HCT116 (cell line): ENCODE data around the gene LRFN4. TPM values are rescaled to one million over a fixed set of nuclear protein-coding genes. Genes with fewer than 3 reads are reported as not detected.

ENCODE experiments used
- ATAC-seq: fragments of 200-7000 bp; cut with Tn5 transposase; 2 replicates; pipeline ENCODE4 v1.9.1; 2020; ENCODE audit warnings: mild to moderate bottlenecking, moderate library complexity
- BruUV-seq: library from RNA; stranded (reverse); fragments of 400-500 nt; replicated peaks from 2 replicates; lab custom pipeline; 2021; lab: Mats Ljungman, UMichigan
- CTCF ChIA-PET: fragments of 300-600 bp; sonication (Branson Sonifier 250); formaldehyde crosslinking; loops from one replicate; lab custom pipeline; 2021; ENCODE audit warnings: antibody characterized with exemption; lab: Charles Lee
- POLR2A ChIA-PET: fragments of 300-600, 350-600 bp; sonication (Branson Sonifier 250); formaldehyde crosslinking; loops from one replicate; lab custom pipeline; 2021; ENCODE audit warnings: antibody characterized with exemption; lab: Charles Lee
- RAD21 ChIA-PET, 2 experiments: fragments of 300-600 bp; sonication (Branson Sonifier 250); formaldehyde crosslinking; loops; one replicate each; lab custom pipeline; 2023; ENCODE audit warnings: low total read pairs in 2 of 2; ENCODE audit not compliant: uncharacterized antibody in 2 of 2, unreplicated experiment in 2 of 2, low non-redundant PET in 1 of 2; lab: Charles Lee
- DNase-seq: peaks from one replicate; pipeline ENCODE4 v3.0.0-alpha.2; 2010; ENCODE audit warnings: low read depth, low spot score
- H2AFZ ChIP-seq: fragments of 200-600 bp; shearing (Covaris generic), sonication (generic); 2 replicates; pipeline ENCODE4 v1.6.1; 2017; ENCODE audit warnings: low read depth, mixed run types, mixed read lengths, antibody characterized with exemption, low read length; ENCODE audit not compliant: poor library complexity, severe bottlenecking
- H3K27ac ChIP-seq: 2 replicates; pipeline ENCODE4 v1.5.1; 2012; ENCODE audit warnings: low read depth, low read length
- H3K27me3 ChIP-seq: fragments of 200-600 bp; sonication (generic); 2 replicates; pipeline ENCODE4 v1.6.1; 2016; ENCODE audit warnings: mixed run types, low read length, mixed read lengths; ENCODE audit not compliant: insufficient read depth
- H3K36me3 ChIP-seq, 2 experiments: fragments of 200-500 bp in 1 of 2; fragments of 200-600 bp in 1 of 2; sonication (Bioruptor generic) in 1 of 2; sonication (generic) in 1 of 2; 2 replicates each; pipeline versions ENCODE4 v1.5.1 to v1.6.1; 2014 to 2016; ENCODE audit warnings: low read length in 2 of 2, inconsistent platforms in 1 of 2, mixed read lengths in 1 of 2, mixed run types in 1 of 2; ENCODE audit not compliant: insufficient read depth in 2 of 2, control insufficient read depth in 1 of 2
- H3K4me1 ChIP-seq, 2 experiments: fragments of 200-600 bp in 1 of 2; sonication (generic) in 1 of 2; 2 replicates each; pipeline versions ENCODE4 v1.5.1 to v1.6.1; 2012 to 2017; ENCODE audit warnings: low read length in 2 of 2, inconsistent platforms in 1 of 2, mild to moderate bottlenecking in 1 of 2, mixed read lengths in 1 of 2, mixed run types in 1 of 2, moderate library complexity in 1 of 2; ENCODE audit not compliant: insufficient read depth in 2 of 2, control insufficient read depth in 1 of 2
- H3K4me2 ChIP-seq: fragments of 200-600 bp; sonication (generic); 2 replicates; pipeline ENCODE4 v1.6.1; 2017; ENCODE audit warnings: mixed run types, low read length, mixed read lengths
- H3K4me3 ChIP-seq, 2 experiments: fragments of 200-600 bp in 1 of 2; sonication (generic) in 1 of 2; replicated peaks in 1 of 2; 2 replicates each; pipeline ENCODE4 v1.5.1; 2011 to 2016; ENCODE audit warnings: low read length in 2 of 2, control low read depth in 1 of 2, low read depth in 1 of 2, mild to moderate bottlenecking in 1 of 2, mixed read lengths in 1 of 2, mixed run types in 1 of 2
- H3K79me2 ChIP-seq: fragments of 200-600 bp; sonication (generic); 2 replicates; pipeline ENCODE4 v1.6.1; 2017; ENCODE audit warnings: mild to moderate bottlenecking, mixed run types, low read length, moderate library complexity, mixed read lengths; ENCODE audit not compliant: insufficient read depth
- H3K9ac ChIP-seq: fragments of 200-600 bp; sonication (generic); 2 replicates; pipeline ENCODE4 v1.6.1; 2016; ENCODE audit warnings: low read length, mixed read lengths
- H3K9me2 ChIP-seq: fragments of 200-600 bp; sonication (generic), shearing (Covaris generic); 2 replicates; pipeline ENCODE4 v1.6.1; 2017; ENCODE audit warnings: mixed run types, mild to moderate bottlenecking, moderate library complexity; ENCODE audit not compliant: insufficient read depth
- H3K9me3 ChIP-seq, 2 experiments: fragments of 200-500 bp in 1 of 2; fragments of 200-600 bp in 1 of 2; sonication (Bioruptor generic) in 1 of 2; sonication (generic) in 1 of 2; 2 replicates each; pipeline ENCODE4 v1.6.1; 2014 to 2017; ENCODE audit warnings: low read length in 2 of 2, mixed read lengths in 2 of 2, inconsistent platforms in 1 of 2, low read depth in 1 of 2, mild to moderate bottlenecking in 1 of 2, mixed run types in 1 of 2, moderate library complexity in 1 of 2; ENCODE audit not compliant: control insufficient read depth in 1 of 2, insufficient read depth in 1 of 2
- H4K20me1 ChIP-seq: fragments of 200-600 bp; sonication (generic), shearing (Covaris generic); 2 replicates; pipeline ENCODE4 v1.6.1; 2017; ENCODE audit warnings: mixed run types, mild to moderate bottlenecking, moderate library complexity; ENCODE audit not compliant: insufficient read depth
- CBX3 ChIP-seq: IDR thresholded peaks from 2 replicates; pipeline ENCODE4 v1.6.1; 2012; ENCODE audit warnings: low read depth
- CEBPB ChIP-seq: IDR thresholded peaks from 2 replicates; pipeline ENCODE4 v1.6.1; 2012; ENCODE audit warnings: low read depth
- EGR1 ChIP-seq: IDR thresholded peaks from 2 replicates; pipeline ENCODE4 v1.6.1; 2012; ENCODE audit warnings: low read depth
- EZH2phosphoT487 ChIP-seq: fragments of 200-600 bp; IDR thresholded peaks from 2 replicates; pipeline ENCODE4 v1.6.1; 2018; ENCODE audit warnings: antibody characterized with exemption, borderline replicate concordance
- FOSL1 ChIP-seq: IDR thresholded peaks from 2 replicates; pipeline ENCODE4 v1.6.1; 2012; ENCODE audit warnings: low read depth
- JUND ChIP-seq: IDR thresholded peaks from 2 replicates; pipeline ENCODE4 v1.6.1; 2012
- MAX ChIP-seq: IDR thresholded peaks from 2 replicates; pipeline ENCODE4 v1.6.1; 2012
- POLR2A ChIP-seq: IDR thresholded peaks from 2 replicates; pipeline ENCODE4 v1.7.0; 2011; ENCODE audit warnings: borderline replicate concordance; ENCODE audit not compliant: insufficient read depth, insufficient read length; ENCODE audit errors: extremely low read depth
- POLR2AphosphoS5 ChIP-seq: IDR thresholded peaks from 2 replicates; pipeline ENCODE4 v1.6.1; 2011; ENCODE audit warnings: mild to moderate bottlenecking, low read depth, low read length, moderate library complexity
- RAD21 ChIP-seq: IDR thresholded peaks from 2 replicates; pipeline ENCODE4 v1.6.1; 2012; ENCODE audit warnings: low read depth, mild to moderate bottlenecking
- SP1 ChIP-seq: IDR thresholded peaks from 2 replicates; pipeline ENCODE4 v1.6.1; 2012; ENCODE audit warnings: low read depth
- SRF ChIP-seq: IDR thresholded peaks from 2 replicates; pipeline ENCODE4 v1.6.1; 2012; ENCODE audit warnings: low read depth
- TCF7L2 ChIP-seq: IDR thresholded peaks from 2 replicates; pipeline ENCODE4 v1.7.0; 2011; ENCODE audit warnings: borderline replicate concordance, inconsistent platforms; ENCODE audit not compliant: insufficient read depth, insufficient read length; ENCODE audit errors: extremely low read depth
- ZFX ChIP-seq: fragments of 450-650 bp; IDR thresholded peaks from 2 replicates; pipeline ENCODE4 v1.6.1; 2017
- intact Hi-C: fragments of 100-400 bp; cut with micrococcal nuclease; formaldehyde crosslinking; loops from 2 replicates; pipeline ENCODE4 v1.10.0; 2022
- total RNA-seq: library from RNA; stranded (reverse); gene quantifications from one replicate; pipeline ENCODE4 v1.2.1, GENCODE V29; 2021; ENCODE audit not compliant: unreplicated experiment
- TF ChIP-seq, protein P1 (sequence below): IDR thresholded peaks from 2 replicates; pipeline ENCODE4 v1.6.1; 2012; ENCODE audit warnings: low read depth

LRFN4 gene
- total RNA-seq, 1 experiment from 2014 or later: 55.4 TPM

- H3K4me2 ChIP-seq: peak overlapping the region; percentile 84
- no peaks in the 10 kb centered on the region for H3K27me3 ChIP-seq
- peak overlapping the region; percentile 59 for H3K9ac ChIP-seq
- no peaks in the 10 kb centered on the region for H3K36me3 ChIP-seq
- DNase-seq (no peak), ATAC-seq (peak; percentile 32)
- BruUV-seq: no TSS peak
- H3K27ac ChIP-seq: peak overlapping the region; percentile 76
- H3K4me1 ChIP-seq: peaks cover 76% of the 10 kb centered on the region in 2 experiments
- no peak overlapping the region for H2AFZ ChIP-seq
- H4K20me1 ChIP-seq: no peaks in the 10 kb centered on the region
- no peaks in the 10 kb centered on the region for H3K9me3 ChIP-seq
- TF ChIP-seq TCF7L2 (peak; percentile 88), SP1 (no peak), MAX (no peak), POLR2AphosphoS5 (no peak), CEBPB (no peak), RAD21 (no peak), EGR1 (no peak), POLR2A (no peak), EZH2phosphoT487 (no peak), FOSL1 (no peak), SRF (no peak), ZFX (0 out of 2 replicates have a peak, but pooled peaks have one; percentile 9), JUND (no peak), CBX3 (no peak)
- TF ChIP-seq, protein P1, sequence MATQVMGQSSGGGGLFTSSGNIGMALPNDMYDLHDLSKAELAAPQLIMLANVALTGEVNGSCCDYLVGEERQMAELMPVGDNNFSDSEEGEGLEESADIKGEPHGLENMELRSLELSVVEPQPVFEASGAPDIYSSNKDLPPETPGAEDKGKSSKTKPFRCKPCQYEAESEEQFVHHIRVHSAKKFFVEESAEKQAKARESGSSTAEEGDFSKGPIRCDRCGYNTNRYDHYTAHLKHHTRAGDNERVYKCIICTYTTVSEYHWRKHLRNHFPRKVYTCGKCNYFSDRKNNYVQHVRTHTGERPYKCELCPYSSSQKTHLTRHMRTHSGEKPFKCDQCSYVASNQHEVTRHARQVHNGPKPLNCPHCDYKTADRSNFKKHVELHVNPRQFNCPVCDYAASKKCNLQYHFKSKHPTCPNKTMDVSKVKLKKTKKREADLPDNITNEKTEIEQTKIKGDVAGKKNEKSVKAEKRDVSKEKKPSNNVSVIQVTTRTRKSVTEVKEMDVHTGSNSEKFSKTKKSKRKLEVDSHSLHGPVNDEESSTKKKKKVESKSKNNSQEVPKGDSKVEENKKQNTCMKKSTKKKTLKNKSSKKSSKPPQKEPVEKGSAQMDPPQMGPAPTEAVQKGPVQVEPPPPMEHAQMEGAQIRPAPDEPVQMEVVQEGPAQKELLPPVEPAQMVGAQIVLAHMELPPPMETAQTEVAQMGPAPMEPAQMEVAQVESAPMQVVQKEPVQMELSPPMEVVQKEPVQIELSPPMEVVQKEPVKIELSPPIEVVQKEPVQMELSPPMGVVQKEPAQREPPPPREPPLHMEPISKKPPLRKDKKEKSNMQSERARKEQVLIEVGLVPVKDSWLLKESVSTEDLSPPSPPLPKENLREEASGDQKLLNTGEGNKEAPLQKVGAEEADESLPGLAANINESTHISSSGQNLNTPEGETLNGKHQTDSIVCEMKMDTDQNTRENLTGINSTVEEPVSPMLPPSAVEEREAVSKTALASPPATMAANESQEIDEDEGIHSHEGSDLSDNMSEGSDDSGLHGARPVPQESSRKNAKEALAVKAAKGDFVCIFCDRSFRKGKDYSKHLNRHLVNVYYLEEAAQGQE: no peak
- H3K9me2 ChIP-seq: no peaks in the 10 kb centered on the region
- ChIA-PET RAD21 (interaction anchor here in 1 of 2 experiments (1.5 kb wide), 2 partner anchors 26 to 93 kb away, joined by 3 to 4 read pairs; partner anchors contain the start of gene C11orf86), CTCF (interaction anchor here (0.8 to 3.5 kb wide), 13 partner anchors 9 to 205 kb away, joined by 3 to 17 read pairs (median 4); partner anchors contain the start of gene RBM4B), POLR2A (interaction anchor here (1.0 to 1.4 kb wide), 5 partner anchors 9 to 403 kb away, joined by 3 to 7 read pairs (median 3); partner anchors contain the start of gene DPP3)
- intact Hi-C loops: loop anchor here (1.0 to 10.0 kb wide), 3 partner anchors 72 to 188 kb away; partner anchors contain the start of genes PC and SYT12
- H3K79me2 ChIP-seq: no peaks in the 10 kb centered on the region
- H3K4me3 ChIP-seq: peak overlapping the region; percentile 31 to 51
Observed at GRCh38 chr11:66882561-66883015, 25.7 kb downstream of the LRFN4 start.
